ENCODE results near the gene ANKRD40.
"Not testable (repeated sequence)": the region's sequence is repeated elsewhere in the genome, so short reads cannot be mapped to it uniquely, and the experiment has no call there.

The ANKRD40 gene

GRCh38 chr17:50707289-50708049 is at the start of gene ANKRD40:
ANKRD40 (minus strand) TSS chr17:50707914; CDS start chr17:50707654, 260 bp downstream.
- DNase-seq (ENCODE audit: low read depth): peak; percentile 92

GRCh38 chr17:50754521-50754920 is 46.8 kb upstream of the ANKRD40 start:
- no peak for DNase-seq (ENCODE audit: low read depth)

GRCh38 chr17:50749245-50749644 is 41.5 kb upstream of the ANKRD40 start:
- no peak for DNase-seq (ENCODE audit: low read depth)

GRCh38 chr17:50745631-50746030 is 37.9 kb upstream of the ANKRD40 start:
- DNase-seq (ENCODE audit: low read depth): no peak

- no peak for DNase-seq (ENCODE audit: low read depth)
Observed at GRCh38 chr17:50739098-50739497, 31.4 kb upstream of the ANKRD40 start.

GRCh38 chr17:50737118-50737698 is 29.5 kb upstream of the ANKRD40 start:
- DNase-seq (ENCODE audit: low read depth): peak; percentile 35

GRCh38 chr17:50735287-50735686 is 27.6 kb upstream of the ANKRD40 start:
- DNase-seq (ENCODE audit: low read depth): no peak

- DNase-seq (ENCODE audit: low read depth): no peak
Observed at GRCh38 chr17:50731575-50732460, 24.1 kb upstream of the ANKRD40 start.

GRCh38 chr17:50728881-50729765 is 21.4 kb upstream of the ANKRD40 start:
- no peak for DNase-seq (ENCODE audit: low read depth)

GRCh38 chr17:50728112-50728429 is 20.4 kb upstream of the ANKRD40 start:
- DNase-seq (ENCODE audit: low read depth): no peak

- no peak for DNase-seq (ENCODE audit: low read depth)
Observed at GRCh38 chr17:50725769-50726655, 18.3 kb upstream of the ANKRD40 start.

- DNase-seq (ENCODE audit: low read depth): not testable (repeated sequence)
Observed at GRCh38 chr17:50724622-50725021, 16.9 kb upstream of the ANKRD40 start.

GRCh38 chr17:50722746-50723145 is 15.0 kb upstream of the ANKRD40 start:
- DNase-seq (ENCODE audit: low read depth): peak; percentile 13

GRCh38 chr17:50721194-50722010 is 13.7 kb upstream of the ANKRD40 start:
- no peak for DNase-seq (ENCODE audit: low read depth)

GRCh38 chr17:50719924-50720794 is 12.4 kb upstream of the ANKRD40 start:
- no peak for DNase-seq (ENCODE audit: low read depth)

GRCh38 chr17:50719144-50719923 is 11.6 kb upstream of the ANKRD40 start, which contains the start of gene LUC7L3:
LUC7L3 (plus strand) TSS chr17:50719603; CDS start chr17:50719733, 130 bp downstream.
- peak; percentile 94 for DNase-seq (ENCODE audit: low read depth)

- peak; percentile 21 for DNase-seq (ENCODE audit: low read depth)
Observed at GRCh38 chr17:50715471-50715870, 7.8 kb upstream of the ANKRD40 start.

GRCh38 chr17:50712641-50713040 is 4.9 kb upstream of the ANKRD40 start:
- no peak for DNase-seq (ENCODE audit: low read depth)

All from iris pigment epithelial cell (primary cell).